IPS DF 19.7 (cell line): Measurements from ENCODE around the gene TSPAN8.
"Not testable (repeated sequence)": the region's sequence is repeated elsewhere in the genome, so short reads cannot be mapped to it uniquely, and the experiment has no call there.

Experiments
- DNase-seq: peaks from one replicate; pipeline ENCODE4 v3.0.0-alpha.2; 2013; ENCODE audit warnings: low read depth, low spot score

The TSPAN8 gene

DNA sequence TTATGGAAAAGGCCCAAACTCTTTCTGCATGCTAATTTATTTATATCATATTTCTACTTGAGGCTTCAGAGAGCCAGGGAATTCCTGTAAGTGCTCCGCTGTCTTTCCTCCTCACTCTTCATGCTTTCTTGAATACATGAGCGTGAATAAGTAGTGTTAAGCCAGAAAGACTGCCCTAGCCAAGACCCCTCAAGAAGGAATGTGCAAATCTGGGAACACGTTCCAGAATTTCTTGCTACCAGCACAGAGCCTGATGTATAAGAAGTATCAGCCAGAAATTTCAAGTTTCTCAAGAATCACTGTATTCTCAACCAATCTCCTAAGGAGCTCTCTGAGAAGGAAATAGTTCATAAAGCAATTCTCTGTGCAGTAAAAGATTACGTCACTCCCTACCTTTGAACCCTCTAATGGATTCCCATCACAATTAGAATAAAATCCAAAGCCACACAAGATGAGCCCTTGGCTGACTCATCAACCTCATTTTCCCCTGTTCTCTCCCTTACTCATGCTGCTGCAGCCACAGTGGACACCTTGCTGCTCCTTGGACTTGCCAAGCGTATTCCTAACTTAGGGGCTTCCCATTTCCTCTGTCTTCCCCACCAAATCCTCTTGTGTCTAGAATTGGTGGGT is 6.9 kb upstream of the TSPAN8 start:
- no peak for DNase-seq

DNA sequence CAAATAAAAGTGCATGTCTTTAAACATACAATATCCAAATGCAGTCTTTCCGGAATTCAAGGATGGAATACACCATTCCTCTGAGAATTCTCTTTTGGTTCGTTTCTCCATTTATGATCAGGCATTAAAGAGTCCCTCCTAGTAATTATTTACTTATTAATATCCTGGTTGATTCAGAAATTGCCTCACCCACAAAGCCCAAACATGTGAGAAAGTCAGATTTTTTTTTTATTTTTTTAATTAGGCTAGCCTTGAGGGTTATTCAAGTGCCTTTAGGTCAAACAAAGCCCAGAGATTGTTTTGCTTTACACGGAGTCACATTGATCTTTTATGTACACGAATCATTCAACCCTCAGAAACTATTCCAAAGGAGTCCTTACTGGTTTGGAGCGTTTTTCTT is 6.4 kb upstream of the TSPAN8 start:
- no peak for DNase-seq

DNA sequence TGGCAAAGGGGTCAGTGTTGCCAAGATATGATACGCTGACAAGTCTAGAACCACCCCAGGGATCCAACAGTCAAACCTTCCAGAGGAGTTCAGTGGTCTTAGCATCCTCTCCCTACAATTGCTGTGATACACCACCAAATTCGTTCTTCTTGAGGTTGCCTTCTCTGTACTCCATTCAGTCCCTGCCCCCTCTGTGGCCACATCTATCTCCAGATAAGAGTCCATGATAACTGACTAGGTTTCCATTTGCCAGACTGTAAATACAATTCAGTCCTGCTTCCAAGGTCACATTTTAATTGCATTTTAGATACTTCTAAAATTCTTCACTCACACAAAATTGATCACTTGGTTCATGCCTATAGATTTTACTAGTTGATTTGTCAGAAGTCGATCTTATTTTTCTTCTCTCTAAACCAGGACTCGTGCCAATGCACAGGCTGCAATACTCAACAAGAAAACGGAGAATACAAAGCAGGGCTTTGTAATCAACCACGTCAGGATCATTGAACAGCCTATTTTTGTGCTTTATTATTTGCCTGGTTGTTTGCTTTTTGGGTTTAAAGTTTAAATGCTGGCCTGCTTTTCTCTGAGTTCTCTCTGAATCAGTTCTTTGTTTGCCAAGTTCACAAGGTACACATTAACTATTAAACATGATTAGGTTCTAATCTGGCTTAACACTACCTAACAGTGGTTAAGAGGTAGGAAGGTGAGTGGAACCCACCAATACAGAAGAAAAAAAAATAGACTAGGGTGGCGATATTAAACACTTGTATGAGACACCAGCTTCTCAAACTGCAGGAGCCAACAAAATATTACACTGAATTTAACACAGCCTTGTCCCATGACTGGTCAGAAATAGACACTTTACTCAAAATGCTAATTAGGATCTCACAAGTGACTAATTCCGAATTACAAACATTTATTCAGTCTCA is 5.3 kb upstream of the TSPAN8 start:
- DNase-seq, result no peak

DNA sequence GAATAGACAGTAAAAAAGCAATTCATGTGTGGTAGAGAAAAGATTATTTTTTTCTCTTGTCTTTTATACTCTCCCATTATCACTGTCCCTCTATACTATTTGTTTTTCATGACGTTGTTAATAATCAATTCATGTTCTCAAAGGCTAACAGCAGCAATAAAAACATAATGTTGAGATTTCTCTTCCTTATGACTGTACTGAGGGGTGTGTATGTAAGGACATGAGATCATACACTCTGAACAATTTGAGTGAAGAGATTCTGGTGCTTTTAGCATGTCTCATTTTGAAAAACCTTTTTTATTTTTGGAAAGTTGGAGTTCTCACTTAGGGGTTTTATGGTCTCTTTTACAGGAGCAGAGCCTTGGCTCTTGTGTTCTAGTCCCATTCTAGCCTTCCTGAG is 3.8 kb upstream of the TSPAN8 start:
- no peak for DNase-seq

DNA sequence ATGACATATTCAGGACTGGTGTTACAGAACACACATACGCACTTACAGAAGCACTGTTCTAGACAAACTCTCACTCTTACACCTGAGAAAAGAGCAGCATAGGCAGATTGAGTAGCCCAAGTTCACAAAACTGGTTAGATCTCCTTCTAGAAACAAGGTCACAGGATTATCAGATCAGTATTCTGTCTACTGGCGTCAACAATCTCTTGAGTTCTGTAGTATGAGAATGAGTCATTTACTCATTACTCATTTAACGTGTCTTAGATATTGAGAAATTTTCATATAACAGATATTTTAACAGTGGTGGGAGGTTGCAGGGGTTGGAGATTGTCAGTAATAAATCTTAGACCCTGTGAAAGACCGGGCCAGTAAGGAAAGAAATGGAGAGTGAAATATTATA is 2.8 kb upstream of the TSPAN8 start:
- no peak for DNase-seq

DNA sequence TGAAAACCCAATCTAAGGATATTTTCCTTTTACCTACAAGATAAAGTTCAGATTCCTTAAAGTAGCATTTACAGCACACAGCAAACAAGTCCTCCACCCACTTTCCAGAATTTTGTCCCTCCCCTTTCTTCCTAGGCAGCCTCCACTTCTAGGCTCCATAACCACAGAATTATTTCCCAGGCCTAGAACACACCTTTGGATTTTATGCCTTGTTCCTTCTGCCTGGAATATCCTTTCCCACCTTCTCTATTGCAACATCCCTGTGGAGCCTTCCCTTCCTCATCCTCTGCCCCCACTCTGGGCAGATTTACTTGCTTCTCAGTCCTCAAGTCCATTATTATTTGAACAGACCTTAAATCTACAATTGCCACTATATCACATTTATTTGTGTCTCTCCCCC is 2.1 kb upstream of the TSPAN8 start:
- no peak for DNase-seq

DNA sequence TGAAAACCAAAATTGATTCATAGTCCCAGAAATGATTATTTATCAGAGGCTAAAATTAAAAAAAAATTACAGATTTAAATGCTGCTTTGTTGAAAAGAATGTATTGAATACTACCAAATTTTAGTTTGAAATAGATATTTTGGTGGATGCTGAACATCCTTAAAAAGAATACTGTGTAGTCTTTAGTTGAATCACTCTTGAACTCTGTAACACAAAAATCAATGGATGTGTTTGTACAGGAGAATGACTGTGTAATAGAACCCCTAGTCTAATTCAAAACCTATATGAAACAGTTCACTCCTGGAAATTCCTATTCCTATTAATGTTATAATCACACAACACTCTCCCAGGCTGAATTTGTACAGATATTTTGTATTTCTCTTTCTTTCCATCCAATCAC is 1.5 kb upstream of the TSPAN8 start:
- DNase-seq, result no peak

DNA sequence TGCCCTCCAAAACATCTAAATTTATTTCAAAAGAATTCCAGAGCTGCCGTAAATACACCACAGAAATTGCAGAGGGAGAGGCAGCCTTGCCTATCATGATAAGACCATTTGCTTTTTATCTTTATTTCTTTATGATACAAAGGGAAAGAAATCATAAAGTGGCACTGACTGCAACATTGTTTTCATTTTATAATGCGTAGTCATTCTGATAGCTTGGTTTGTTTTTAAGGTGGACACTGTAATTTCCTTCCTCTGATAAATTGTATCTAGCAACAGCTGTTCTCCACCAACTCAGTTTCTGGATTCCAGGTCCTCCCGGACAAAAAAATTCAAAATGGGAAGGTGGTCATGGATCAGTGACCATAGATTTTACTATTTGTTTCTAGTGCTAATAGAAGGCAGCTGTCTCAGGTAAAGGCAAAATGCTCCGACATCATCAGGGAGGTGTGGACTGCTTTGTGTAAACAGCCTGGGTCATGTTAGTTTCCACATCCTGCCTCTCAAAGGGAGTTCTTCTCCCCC is 623 bp upstream of the TSPAN8 start:
- no peak for DNase-seq

DNA sequence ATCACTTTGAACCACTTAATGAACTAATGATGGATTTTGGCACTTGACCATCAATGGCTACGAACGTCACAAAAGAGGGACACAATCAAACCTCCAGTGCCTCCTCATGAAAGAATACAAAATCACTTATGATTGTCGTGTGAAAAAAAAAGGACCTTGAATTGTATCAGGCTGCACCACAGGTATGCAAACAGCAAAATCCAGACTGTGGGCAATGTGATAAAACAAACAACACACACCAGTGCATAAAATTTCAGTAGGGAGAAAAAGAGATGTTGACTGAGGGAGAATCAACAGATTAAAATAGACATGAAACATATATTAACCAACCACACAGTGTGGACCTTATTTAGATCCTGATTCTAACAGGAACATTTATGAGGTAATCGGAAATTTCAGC is 2.6 kb downstream of the TSPAN8 start:
- no peak for DNase-seq

DNA sequence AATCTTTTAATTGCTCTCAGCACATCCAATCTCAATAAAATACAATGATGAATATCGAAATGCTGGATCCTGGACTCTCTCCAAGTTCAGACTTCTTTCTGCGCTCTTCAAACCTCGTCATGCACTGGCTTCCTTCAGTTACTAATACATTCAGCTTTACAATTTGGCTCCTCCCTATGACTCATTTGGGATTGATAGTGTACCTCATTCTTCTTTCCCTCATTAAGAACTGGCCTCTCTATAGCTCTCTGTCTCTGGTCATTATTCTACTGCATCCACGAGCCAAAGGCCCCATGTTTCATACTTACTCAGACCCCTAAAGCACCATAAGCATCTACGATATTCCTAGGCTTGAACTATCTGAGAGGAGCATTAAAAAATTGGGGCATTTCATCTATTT is 4.9 kb downstream of the TSPAN8 start:
- DNase-seq, result no peak

DNA sequence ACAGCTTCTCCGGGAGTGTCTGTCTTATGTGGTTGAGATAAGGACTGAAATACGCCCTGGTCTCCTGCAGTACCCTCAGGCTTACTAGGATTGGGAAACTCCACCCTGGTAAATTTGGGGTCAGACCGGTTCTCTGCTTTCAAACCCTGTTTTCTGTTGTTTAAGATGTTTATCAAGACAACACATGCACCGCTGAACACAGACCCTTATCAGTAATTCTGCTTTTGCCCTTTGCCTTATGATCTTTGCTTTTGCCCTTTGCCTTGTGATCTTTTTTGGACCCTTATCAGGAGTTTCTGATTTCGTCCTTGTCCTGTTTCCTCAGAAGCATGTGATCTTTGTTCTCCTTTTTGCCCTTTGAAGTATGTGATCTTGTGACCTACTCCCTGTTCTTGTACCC is 7.8 kb downstream of the TSPAN8 start:
- not testable (repeated sequence) for DNase-seq

DNA sequence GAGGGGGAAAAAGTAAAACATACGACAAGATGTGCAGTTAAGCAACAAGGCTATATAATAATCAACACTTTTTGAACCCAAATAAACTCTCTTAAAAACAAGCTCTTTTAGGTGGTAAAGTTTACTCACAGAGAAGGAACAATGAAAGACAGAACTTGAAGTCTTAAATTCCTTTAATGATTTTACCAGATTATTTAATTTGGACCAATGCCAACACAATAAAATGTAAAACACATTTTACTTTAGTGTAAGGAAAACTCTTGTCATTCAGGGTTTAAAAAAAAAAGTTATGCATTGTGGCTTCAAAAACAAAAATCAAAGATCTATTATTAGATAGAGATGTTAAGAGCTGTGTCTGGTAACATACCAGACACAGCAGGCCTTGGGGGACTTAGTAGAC is 13.1 kb downstream of the TSPAN8 start:
- no peak for DNase-seq

DNA sequence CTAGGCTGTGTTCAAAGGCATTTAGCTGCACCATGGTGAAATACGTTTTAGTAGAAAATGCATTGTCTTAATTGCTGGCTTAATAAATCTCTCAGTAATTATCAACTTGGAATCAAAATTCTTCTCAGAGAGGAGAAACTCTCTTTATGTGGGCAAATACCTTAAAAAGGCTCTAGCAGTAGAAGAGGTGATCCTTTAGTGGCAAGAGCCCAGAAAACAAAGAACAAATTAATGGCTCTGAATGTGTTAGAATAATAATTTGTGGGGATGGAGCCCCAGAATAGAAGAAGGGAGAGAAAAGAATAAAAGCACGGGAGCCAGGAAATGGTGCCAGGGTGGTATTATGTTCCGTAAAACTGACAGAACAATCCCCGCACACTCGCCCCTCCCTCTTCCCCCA is 14.8 kb downstream of the TSPAN8 start:
- no peak for DNase-seq

DNA sequence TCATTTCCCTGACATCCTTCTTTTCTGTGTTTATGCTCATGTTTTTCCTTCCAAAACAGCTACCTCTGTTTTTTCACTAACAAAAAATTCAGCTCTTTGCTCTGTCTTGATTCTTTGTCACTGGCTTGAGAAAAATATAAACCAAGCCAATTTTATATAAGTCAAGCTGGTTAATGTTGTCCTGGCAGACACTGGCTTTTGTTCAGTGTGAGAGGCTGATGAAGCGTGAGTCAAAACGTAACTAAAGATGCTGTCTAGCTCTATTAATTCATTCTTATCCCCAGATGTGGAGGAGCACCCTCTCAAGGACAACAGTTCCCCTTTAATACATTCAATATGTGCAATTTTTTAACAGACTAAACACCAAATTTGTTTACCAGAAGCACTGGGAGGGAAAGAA is 15.8 kb downstream of the TSPAN8 start:
- no peak for DNase-seq

DNA sequence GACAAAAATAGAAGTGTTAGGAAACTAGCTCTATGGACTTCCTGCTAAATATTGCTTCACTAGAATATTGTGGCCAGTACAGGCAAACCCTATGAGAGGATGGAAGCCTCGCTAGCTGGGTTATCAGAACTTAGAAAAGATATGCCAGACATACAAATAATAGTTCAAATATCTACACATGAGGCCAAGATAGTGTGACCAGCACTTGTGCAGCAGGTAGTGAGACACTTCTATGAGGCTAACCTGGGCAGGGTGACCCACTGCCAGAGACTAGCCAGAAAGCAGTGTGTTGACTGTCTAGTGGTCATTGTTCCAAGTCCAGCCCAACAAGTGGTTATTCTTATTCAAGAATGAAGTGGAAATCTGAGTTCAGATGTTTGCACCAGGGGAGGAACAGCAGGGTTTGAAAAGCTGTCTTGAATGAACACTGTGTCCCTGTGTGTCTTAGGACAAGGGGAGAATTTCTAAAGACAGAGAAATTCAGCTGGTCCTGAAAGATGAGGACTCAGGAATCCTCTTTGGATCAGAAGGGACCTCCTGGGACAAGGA is 16.3 kb downstream of the TSPAN8 start:
- no peak for DNase-seq

DNA sequence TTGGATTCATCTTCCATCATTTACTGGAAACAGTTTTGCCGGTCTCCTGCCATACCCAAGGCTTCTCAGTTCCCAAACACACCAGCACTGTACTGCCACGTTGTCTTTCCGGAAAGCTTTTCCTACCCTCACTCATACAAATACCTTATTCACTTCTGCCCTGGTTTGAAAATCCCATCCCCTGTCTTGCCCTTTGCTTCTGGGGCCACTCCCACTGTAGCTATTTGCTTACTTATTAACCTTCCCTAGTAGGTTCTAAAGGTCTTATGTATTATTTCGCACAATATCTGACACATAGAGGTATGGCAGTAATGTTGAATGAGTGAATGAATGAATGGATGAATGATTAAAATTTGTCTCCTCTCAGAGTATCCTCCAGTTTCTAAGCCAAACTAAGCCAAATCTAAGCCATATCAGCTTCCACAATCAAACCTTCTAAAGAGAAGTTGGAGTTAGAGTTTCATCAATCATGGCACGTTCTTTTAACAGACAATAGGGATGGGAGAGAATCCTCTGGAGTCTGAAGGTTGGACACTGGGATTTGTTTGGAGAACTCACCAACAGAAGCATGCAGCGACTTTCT is 18.6 kb downstream of the TSPAN8 start:
- no peak for DNase-seq

DNA sequence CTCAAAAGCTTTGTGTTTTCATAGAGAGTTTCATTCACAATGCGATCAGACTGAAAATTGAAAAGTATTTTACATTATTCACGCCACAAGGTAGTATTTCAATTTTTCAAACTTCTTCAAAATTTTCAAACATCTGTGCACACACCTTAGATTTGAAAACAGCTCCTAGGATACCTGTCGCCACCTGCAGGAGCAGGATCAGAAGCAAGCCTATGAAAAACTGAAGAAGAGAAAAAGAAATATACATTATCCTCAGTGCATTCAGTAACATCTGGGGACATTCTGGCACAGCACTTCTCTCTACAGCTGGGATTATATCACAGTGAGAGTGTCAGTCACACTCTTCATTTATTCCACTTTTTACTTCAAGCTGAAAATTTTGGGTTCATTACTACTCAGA is 19.8 kb downstream of the TSPAN8 start:
- no peak for DNase-seq

DNA sequence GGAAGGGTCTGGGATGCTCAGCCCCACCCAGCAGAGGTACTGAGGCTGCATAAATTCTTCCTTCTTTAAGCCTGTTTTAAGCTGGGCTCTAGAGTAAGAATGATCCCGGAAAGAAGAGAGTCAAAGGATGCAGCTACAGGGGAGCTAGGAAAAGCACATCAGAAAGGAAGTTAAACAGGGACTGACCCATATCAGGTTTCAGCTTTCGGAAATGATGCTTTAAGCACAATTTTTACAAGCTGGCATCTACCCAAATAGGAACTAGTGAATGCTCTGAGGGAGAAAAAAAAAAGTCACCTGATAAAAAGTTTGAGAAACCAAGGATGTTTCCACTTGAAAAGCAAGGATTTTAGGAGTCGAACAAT is 22.0 kb downstream of the TSPAN8 start:
- DNase-seq, result no peak

DNA sequence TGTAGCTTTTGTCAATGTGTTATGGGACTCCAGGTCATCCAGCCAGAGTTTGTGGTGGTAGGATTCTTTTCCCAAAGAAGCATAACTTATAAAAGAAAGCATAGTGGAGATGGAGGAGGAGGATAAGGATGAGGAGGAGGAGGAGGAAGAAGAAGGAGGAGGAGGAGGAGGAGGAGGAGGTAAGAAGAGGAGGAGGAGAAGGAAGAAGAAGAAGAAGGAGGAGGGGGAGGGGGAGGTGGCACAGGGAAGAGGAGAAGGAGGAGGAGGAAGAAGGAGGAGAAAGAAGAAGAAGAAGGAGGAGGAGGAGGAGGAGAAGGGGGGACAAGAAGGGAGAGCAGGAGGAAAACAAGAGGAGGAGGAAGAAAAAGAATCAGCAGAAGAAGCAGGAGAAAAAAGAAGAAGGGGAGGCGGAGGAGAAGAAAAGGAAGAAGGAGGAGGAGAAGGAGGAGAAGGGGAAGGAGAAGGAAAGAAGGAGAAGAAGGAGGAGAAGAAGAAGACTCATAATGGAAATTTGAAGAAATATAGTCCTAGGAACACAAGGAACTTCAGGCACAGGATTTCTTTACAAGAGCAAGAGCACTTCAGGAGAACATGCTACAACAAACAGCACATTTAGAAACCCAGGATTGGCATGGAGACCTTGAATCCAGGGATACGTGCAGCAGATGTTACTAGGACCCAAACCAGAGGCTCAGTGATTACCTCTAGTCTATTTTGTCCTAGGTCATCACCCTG is 22.6 kb downstream of the TSPAN8 start:
- DNase-seq, result no peak

DNA sequence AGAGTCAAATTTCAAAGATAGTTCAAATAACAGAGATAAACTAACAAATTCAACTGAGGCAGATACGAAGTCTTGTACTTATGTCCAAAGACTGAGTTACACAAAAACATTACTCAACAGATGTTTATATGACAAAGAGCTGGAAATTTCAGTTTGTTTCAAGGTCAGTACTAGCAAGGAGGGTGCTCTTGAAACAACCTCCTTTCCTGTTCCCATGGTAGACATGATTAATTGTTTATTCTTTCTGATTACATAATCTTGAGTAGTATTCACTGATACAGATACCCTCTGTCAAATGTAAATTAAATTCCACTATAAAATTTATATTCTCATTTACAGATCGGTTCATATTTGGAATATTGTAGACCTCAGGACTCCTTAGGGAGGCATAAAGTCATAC is 23.4 kb downstream of the TSPAN8 start:
- DNase-seq, result no peak

DNA sequence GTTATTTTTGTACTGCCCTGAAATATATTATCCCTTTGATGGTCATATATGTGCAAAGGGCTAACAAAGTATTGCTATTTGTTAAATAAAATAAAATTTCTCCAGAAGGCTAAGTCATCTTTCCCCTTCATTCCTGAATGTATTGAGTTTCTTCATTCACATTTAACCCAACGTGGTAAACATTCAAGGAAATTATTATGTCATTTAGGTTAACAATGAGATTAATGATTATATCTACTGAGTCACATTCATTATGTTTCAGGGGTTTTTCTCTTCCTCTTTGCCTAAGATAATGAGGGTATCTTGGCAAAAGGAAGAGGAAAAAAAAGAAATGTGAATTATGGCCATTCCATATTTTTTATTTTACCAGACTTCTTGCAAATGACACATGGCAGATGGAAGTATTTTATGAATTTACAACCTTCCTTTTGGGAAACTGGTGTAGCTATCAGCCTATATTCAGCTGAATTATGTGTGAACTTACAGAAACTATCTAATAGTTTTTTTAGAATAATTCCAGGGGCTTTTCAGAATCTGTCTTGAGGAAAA is 27.2 kb downstream of the TSPAN8 start:
- no peak for DNase-seq

DNA sequence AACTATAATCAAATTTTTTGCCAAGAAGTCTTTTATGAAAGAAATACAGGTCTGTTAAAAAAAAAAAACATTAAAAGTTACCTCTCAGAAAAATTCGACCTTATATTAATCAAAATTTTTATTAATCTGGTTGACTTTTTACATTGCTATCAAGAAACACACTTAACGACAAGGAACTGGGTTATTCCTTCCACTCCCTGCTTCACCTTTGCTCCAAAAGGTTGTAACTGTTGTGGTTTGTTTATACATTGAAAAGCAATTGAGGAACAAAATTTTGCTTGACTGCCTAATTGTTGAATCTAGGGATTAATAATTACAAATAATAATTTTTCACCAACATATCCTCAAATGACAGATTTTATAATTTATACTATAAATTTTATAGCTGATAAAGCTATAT is 28.4 kb downstream of the TSPAN8 start:
- no peak for DNase-seq
